ENCODE measurements around the gene IL1A.
A peak's percentile ranks its signal among the peaks of the same experiment; 100 is the strongest.
"Not testable (repeated sequence)": the region's sequence is repeated elsewhere in the genome, so short reads cannot be mapped to it uniquely, and the experiment has no call there.

IL1A gene, protein sequence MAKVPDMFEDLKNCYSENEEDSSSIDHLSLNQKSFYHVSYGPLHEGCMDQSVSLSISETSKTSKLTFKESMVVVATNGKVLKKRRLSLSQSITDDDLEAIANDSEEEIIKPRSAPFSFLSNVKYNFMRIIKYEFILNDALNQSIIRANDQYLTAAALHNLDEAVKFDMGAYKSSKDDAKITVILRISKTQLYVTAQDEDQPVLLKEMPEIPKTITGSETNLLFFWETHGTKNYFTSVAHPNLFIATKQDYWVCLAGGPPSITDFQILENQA

DNA sequence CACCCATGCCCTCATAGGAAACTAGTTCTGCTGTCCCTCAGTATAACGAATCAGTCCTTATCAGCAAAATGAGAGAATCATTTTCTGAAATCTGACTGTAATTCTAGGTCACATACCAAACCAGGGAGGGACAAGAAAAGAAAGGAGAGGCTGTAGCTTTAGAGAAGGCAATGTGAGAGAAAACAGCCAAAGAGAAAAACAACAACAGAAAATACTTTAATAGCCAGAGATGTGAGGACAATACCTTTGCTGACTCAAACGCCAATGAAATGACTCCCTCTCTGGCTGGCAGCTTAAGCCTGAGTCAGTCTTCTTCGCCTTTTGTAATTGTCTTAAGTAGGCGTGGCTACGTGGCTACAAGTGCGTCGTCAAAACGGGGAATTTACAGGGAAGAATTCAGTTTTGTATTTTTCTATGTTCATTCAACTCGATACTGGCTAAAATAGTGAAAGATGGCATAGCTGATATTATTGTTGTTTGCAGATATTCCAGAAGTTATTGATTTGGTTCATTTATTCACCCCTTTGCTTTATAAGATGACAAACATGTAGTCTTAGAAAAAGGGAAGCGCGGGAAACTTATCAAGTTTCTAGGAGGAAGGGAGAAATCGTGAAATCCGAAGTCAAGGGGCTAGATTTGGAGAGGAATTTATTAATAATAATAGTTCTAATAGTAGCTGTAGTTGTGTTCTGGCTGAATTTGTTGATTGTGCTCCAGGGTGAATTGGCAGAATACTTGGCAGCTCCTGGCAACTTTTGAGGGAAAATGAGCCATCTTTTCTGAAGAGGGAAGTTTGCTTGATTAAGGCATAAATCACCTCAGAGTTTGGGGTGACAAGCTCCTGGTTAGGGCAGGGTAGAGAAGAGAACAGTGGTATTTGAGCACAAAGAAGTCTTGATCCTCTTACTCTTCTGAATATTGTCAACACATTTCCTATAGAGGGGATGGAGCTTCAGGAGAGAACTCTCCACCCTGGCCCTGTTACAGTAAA is at the start of gene IL1A:
TSS of gene IL1A (minus strand) at position 295 of the 991 bp plus-strand sequence. CDS start 723 bp downstream, outside the sequence.
- DNase-seq (ENCODE audit: low spot score): peak; percentile 44

DNA sequence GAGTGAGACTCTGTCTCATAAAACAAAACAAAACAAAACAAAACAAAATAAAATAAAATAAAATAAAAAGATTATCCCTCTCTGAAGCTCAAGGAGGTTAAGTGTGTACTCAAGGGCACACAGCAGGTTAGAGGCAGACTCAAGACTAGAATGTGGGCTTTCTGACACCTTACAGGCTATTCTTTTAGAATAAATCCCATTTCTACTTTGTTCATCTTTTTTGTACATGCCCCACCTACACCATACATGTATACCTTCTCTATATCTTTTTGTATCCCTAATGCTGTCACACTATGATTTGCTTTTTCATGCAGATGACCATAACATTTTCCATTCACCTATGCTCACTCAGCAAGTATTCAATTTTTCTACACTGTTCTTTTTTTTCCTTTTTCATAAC is 49.7 kb upstream of the IL1A start:
- no peak for DNase-seq (ENCODE audit: low spot score)

DNA sequence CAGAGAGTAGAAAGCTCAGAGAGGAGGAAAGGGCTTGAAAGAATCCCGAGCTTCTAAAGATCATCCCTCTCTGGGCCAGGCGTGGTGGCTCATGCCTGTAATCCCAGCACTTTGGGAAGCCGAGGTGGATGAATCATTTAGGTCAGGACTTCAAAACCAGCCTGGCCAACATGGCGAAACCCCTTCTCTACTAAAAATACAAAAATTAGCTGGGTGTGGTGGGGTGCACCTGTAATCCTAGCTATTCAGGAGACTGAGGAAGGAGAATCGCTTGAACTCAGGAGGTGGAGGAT is 49.3 kb upstream of the IL1A start:
- DNase-seq (ENCODE audit: low spot score): not testable (repeated sequence)

DNA sequence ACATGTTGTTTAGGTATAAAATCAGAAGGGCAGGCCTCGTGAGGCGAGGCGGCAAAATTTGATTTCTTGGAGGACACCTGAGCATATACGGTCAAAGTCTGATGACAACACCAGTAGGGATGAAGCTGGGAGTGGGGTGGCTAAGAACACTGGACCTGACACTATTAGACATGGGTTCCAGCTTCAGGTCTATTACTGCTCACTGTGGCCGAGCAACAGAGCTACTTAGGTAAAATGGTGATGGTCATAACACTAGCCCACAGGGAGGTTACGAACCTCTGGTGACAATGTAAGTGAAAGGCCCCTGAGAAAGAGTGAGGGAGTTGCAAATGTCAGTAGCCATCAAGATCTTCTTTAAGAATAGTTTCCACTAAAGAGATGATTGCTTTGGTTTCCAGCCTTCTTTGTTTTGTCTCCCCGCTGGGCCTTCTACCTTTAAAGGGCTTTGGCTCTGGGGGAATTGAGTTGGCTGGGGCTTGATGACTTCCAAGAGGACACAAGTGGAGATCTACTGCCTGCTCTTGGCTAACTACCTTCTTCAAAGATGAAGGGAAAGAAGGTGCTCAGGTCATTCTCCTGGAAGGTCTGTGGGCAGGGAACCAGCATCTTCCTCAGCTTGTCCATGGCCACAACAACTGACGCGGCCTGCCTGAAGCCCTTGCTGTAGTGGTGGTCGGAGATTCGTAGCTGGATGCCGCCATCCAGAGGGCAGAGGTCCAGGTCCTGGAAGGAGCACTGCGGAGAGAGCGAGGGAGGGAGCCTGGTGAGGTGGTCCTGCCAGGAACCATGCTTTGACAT is 48.7 kb upstream of the IL1A start:
- DNase-seq (ENCODE audit: low spot score): no peak

DNA sequence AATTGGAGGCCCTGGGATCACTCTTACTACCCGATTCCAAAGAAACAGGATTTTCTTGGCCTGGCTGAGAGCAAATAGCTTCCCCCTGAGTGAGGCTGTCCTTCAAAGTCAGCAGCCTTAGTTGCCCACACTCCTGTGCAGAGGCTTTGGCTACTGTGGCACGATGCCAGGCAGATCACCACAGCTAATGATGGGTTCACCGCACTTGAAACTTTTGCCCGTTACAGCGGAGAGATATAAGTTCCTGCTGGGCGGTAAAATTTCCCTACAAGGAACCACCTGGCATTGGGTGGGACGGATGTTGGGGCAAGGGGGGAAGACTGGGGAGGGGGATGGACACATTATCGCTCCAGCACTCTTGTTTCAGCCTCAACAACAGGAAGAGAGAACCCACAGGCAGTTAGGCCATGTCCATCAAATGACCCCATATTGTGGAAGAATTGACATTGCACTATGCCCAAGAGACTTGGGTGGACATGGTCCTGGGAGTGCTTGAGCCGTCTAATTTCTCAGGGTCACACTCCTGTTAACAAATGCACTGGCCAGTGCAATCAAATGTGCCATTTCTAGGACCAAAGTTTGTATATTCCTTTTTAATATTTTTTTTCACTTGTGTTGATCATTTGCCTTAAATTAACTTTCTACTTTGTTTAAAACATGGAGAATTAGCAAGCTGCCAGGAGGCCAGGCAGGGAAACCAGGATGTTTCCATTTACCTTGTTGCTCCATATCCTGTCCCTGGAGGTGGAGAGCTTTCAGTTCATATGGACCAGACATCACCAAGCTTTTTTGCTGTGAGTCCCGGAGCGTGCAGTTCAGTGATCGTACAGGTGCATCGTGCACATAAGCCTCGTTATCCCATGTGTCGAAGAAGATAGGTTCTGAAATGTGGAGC is 47.9 kb upstream of the IL1A start:
- DNase-seq (ENCODE audit: low spot score): no peak

DNA sequence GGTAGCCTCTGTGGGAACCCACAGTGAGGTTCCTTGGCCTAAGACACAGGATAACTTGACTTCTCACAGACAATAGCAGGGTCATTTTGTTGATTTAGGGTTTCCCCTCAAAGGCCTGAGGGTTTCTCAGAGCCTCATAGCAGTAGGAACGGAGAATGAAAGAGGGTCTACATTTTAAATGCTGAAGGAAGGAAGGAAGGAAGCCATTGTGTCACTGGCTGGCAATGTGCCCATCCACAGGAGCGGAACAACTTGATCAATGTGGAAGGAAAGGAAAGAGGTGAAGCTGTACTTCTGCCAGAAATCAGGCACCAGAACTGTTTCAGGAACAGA is 47.2 kb upstream of the IL1A start:
- peak; percentile 14 for DNase-seq (ENCODE audit: low spot score)

DNA sequence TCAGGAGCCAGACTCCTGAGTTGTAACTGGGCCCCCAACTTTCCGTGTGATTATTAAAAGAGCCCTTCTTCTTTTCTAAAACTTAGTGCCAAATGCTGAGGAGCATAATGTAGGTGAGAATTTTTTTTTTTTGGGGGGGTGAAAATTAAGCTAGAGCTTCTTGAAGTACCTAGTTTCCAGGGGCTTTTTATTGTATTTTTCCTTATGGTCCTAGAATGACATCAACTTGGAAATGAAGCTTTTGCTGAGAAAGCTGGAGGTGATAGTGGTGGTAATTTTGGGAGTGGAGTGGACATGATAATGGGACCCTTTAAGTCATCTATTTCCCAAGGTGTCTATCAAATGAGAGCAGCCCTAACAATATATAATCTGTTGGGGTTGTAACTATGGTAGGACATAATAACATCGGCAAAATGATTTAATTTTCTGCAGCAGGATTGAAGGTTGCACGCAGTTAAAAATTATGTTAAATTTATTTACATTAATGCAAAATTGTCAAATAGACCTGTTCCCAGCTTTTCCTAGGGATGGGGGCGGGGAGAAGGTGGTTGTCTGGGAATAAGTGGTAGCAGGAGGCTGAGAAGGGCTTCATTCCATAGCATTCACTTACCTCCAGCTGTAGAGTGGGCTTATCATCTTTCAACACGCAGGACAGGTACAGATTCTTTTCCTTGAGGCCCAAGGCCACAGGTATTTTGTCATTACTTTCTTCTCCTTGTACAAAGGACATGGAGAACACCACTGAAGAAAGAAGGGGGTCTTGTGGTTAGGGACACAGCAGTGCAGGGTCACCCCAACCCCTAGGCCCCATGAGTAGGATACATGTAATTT is 46.6 kb upstream of the IL1A start:
- no peak for DNase-seq (ENCODE audit: low spot score)

DNA sequence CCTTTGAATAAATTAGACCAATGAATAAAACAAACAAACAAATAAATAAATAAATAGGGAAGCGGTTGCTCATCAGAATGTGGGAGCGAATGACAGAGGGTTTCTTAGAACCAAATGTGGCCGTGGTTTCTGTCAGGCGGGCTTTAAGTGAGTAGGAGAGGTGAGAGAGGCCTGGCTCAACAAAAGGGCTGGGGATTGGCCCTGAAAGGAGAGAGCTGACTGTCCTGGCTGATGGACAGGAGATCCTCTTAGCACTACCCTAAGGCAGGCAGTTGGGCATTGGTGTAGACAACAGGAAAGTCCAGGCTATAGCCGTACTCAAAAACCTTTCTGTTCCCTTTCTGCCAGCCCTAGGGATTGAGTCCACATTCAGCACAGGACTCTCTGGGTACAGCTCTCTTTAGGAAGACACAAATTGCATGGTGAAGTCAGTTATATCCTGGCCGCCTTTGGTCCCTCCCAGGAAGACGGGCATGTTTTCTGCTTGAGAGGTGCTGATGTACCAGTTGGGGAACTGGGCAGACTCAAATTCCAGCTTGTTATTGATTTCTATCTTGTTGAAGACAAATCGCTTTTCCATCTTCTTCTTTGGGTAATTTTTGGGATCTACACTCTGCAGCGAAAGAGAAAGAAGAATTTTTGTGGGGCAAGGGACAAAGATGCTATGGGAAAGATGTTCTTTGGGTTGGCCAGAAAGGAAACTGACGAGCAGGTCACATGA is 45.8 kb upstream of the IL1A start:
- no peak for DNase-seq (ENCODE audit: low spot score)

DNA sequence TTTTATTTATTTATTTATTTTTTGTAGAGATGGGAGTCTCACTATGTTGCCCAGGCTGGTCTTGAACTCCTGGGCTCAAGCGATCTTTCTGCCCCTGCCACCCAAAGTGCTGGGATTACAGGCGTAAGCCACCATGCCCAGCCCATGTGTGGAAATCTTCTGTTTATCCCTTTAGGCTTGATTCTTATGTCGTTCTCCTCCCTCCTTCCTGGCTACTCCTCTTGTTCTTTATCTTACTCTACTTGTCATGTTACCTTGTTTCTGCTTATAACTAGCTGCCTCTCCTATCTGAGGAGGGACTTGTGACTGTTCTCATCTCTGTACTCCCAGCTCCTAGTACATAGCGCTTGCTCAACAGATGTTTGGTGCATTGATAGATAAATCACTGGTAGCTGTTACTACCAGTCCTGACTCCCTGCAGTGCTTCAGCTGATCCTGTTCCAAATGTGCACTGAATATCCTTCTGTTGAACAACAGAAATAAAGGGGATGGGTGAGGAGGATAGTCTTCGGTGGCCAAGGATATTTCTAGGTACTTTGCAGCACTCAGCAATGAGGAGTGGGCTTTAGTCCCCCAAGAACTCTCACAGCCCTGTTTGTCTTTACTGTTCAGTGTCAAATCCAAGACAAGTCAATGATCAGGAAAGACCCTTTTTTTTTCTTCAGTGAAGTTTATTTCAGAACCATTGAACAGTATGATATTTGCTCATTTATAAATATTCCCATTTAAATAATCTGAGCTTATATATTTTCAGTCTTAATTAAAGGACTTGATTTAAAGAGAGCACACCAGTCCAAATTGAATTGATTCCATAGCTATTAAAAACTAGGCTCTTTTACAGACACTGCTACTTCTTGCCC is 45.0 kb upstream of the IL1A start:
- DNase-seq (ENCODE audit: low spot score): no peak

DNA sequence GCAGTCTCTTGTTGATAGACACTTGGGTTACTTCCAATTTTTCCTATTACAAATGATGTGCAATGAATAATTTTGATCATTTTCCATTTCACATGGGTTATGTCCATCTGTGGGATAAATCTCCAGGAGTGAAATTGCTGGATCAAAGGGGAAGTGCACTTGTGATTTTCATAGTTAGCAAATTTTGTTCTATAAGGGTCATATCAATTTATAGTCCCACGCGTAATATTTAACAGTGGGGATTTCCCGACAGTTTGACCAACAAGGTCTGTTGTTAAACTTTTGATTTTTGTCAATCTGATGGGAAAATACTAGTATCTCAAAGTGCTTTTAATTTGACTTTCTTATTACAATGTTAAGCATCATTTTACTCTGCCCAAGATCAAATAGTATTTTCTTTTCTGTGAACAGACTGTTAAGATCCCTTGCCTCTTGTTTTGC is 44.0 kb upstream of the IL1A start:
- DNase-seq (ENCODE audit: low spot score): no peak

DNA sequence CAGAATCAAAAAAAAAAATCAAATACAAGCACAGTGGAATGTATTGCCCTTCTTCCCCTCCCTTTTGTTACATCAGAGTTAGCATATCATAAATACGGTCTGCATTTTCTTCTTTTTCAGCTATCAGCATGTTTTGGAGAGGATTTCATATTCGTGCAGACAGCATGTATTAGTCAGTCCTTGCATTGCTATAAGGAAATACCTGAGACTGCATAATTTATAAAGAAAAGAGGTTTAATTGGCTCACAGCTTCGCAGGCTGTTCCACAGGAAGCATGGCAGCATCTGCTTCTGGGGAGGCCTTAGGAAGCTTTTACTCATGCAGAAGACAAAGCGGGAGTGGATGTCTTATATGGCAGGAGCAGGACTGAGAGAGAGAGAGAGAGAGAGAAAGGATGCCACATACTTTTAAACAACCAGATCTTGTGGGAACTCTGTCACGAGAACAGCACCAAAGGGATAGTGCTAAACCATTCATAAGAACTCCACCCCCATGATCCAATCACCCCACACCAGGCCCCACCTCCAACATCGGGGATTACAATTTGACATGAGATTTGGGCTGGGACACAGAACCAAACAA is 43.4 kb upstream of the IL1A start:
- no peak for DNase-seq (ENCODE audit: low spot score)

DNA sequence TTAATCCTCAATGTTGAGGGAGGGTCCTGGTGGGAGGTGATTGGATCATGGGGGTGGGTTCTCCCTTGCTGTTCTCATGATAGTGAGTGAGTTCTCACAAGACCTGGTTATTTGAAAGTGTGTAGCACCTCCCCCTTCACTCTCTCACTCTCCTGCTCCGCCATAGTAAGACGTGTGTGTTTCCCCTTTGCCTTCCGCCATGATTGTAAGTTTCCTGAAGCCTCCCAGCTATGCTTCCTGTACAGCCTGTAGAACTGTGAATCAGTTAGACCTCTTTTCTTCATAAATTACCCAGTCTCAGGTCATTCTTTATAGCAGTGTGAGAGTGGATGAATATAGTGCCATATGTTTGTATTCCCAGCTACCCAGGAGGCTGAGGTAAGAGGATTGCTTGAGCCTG is 42.7 kb upstream of the IL1A start:
- no peak for DNase-seq (ENCODE audit: low spot score)

DNA sequence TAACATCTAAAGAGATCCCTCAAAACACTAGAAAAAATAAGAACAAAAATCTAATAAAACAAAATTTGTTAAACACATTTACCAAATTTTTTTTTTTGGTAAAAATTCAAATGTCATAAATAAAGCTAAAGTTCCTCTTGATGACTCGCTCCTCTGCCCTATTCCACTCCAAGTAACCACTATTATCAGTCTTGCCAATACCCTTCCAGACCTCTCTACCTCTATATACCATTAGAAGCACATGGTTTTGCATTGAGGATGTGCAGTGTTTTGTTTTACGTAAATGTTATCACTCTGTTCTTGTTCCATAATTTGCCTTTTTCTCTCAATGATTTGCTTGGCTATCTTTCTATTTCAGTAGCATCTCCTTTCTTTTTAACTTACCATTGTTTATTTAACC is 41.4 kb upstream of the IL1A start:
- no peak for DNase-seq (ENCODE audit: low spot score)

DNA sequence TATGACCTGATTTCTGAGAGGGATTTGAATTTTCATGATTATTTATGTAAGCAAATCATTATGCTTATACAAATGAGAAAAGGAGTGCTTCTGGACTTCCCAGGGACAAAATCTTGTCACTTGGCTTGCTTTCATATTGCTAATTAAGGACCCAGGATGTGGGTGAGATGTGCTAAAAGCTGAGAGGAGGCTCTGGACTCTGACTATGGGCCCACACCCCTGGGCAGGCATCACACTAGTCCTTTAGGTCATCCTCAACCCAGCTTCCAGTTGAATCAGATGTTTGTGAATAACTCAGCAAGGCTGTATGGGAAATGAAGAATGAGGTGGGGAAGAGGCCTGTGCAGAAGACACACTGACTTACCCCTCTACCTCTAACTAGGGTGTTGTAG is 40.4 kb upstream of the IL1A start:
- DNase-seq (ENCODE audit: low spot score): no peak

DNA sequence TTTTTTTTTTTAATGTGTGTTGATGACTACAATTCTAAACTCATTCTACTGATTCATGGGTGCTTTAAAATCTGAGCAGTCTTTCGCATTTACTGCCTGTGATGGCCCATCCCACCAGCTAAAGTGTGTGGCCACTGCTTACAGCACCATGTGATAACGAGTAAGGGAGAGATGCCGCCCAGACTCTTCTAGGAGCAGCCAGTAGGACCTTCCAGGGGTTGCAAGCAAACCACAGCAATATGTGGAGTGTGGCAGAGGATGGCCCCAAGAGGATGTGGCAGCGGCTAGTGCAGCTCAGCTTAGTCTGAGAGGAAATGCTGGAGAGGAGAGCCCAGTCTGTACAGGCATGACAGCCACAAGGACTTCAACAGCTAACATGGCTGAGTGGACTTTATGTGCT is 37.4 kb upstream of the IL1A start:
- peak; percentile 39 for DNase-seq (ENCODE audit: low spot score)

DNA sequence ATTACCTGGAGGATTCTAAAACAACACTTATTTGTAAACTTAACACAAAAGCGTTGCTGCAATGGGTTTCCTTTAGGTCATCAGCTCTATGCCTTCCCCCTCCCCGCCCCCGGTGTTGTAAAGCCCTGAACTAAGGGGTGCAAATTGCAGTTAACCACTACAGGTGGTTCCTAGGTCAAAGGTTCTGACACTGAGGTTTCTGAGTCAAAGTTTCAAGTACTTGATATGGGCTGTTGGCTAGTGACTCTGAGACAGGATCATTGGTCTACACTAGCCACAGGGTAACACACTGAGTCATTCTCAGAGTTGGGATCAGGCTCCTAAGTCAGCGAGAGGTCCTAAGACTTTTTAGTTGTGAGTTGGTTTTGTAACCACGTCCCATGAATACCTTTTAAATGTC is 36.8 kb upstream of the IL1A start:
- DNase-seq (ENCODE audit: low spot score): no peak

DNA sequence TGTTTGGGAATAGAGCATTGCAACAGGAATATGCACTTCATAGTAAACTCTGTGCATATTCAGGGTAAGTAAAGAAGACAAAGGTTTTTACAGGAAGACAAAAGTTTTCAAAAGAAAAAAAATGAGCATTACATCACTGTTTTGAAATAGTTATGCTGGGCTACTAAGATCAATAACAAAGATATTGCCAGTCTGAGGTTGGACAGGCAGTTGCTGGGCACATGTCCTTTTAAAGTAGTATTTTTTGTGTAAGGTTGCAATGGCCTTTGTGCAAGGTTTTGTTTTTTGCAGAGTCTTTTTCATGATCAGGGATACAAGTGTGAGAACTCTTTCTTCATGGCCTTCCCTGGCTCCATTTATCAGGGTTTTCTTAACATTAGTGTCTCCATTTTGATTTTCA is 36.0 kb upstream of the IL1A start:
- no peak for DNase-seq (ENCODE audit: low spot score)

DNA sequence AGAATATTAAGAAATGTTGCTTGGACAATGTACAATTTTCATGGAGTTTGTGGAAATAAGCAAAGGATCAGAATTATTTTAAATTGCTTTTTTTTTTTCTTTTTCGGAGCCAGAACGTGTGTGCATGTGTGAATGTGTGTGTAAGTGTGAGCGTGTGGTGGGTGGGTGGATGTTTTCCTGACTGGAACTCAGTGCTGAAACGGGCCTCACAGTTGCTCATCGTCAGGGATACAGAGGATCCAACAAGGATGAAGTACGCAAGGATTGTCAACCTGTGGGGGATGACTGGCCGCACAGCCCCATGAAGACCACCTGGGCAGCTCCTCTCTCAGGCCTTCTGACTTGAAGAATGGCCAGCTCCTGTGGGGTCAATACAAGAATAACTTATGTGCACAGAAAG is 34.8 kb upstream of the IL1A start:
- peak; percentile 25 for DNase-seq (ENCODE audit: low spot score)
